Germinal center (tissue), 1 donor: Measurements from ENCODE around the gene TAF13.
"Not testable (repeated sequence)": the region's sequence is repeated elsewhere in the genome, so short reads cannot be mapped to it uniquely, and the experiment has no call there.

Source experiments
- DNase-seq: peaks from one replicate; pipeline ENCODE4 v3.0.0; 2012; ENCODE audit warnings: mixed read lengths, low spot score

The TAF13 gene

GRCh38 chr1:109091078-109091838 is 15.5 kb upstream of the TAF13 start:
- DNase-seq, result no peak

- peak; percentile 86 for DNase-seq
Measured at GRCh38 chr1:109090196-109091077, 14.6 kb upstream of the TAF13 start, which contains the start of gene TMEM167B. TMEM167B (plus strand) TSS chr1:109090764; CDS start chr1:109090873, 109 bp downstream.

- peak; percentile 63 for DNase-seq
Measured at GRCh38 chr1:109089242-109090015, 13.6 kb upstream of the TAF13 start.

GRCh38 chr1:109084563-109085517 is 9.0 kb upstream of the TAF13 start:
- DNase-seq, result no peak

GRCh38 chr1:109083923-109084322 is 8.1 kb upstream of the TAF13 start:
- DNase-seq, result no peak

- DNase-seq, result no peak
Measured at GRCh38 chr1:109083501-109083900, 7.7 kb upstream of the TAF13 start.

- no peak for DNase-seq
Measured at GRCh38 chr1:109080441-109081082, 4.8 kb upstream of the TAF13 start.

- no peak for DNase-seq
Measured at GRCh38 chr1:109079240-109079622, 3.4 kb upstream of the TAF13 start.

GRCh38 chr1:109078317-109078716 is 2.5 kb upstream of the TAF13 start:
- DNase-seq, result peak; percentile 22

GRCh38 chr1:109069294-109069693 is 6.5 kb downstream of the TAF13 start:
- DNase-seq, result no peak

- no peak for DNase-seq
Measured at GRCh38 chr1:109067883-109068282, 7.9 kb downstream of the TAF13 start.

GRCh38 chr1:109065137-109065536 is 10.7 kb downstream of the TAF13 start:
- DNase-seq, result no peak

- no peak for DNase-seq
Measured at GRCh38 chr1:109061183-109061582, 14.6 kb downstream of the TAF13 start.

- DNase-seq, result no peak
Measured at GRCh38 chr1:109060707-109061106, 15.1 kb downstream of the TAF13 start.

GRCh38 chr1:109059026-109059425 is 16.8 kb downstream of the TAF13 start:
- no peak for DNase-seq

- no peak for DNase-seq
Measured at GRCh38 chr1:109056064-109056463, 19.7 kb downstream of the TAF13 start.

GRCh38 chr1:109052145-109052544 is 23.7 kb downstream of the TAF13 start:
- DNase-seq, result not testable (repeated sequence)

GRCh38 chr1:109050228-109050995 is 25.4 kb downstream of the TAF13 start:
- no peak for DNase-seq

- no peak for DNase-seq
Measured at GRCh38 chr1:109048335-109048734, 27.5 kb downstream of the TAF13 start.

GRCh38 chr1:109047339-109047738 is 28.5 kb downstream of the TAF13 start:
- DNase-seq, result no peak
